NCI-H524 (cell line): ENCODE results near the gene EFR3B.
"Not testable (repeated sequence)": the region's sequence is repeated elsewhere in the genome, so short reads cannot be mapped to it uniquely, and the experiment has no call there.

Source experiments
- DNase-seq, 2 experiments: peaks; one replicate each; lab custom pipeline; 2025; lab: John Stamatoyannopoulos, UW

Gene EFR3B

GRCh38 chr2:25149646-25150045 is 107.8 kb downstream of the EFR3B start:
- no peak for DNase-seq

DNA sequence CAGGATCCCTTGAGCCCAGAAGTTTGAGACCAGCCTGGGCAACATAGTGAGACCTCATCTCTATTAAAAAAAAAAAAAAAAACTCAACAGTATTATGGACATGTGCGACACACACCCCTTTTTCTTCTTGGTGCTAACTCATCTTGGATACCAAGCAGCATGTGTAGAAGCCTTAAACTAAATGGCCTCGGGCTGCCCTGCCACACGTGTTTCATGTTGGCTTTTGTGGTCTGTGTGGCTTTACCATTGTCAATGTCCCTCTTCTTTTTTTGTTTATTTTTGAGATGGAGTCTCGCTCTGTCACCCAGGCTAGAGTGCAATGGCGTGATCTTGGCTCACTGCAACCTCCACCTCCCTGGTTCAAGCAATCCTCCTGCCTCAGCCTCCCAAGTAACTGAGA is 109.1 kb downstream of the EFR3B start:
- DNase-seq, result not testable (repeated sequence)

DNA sequence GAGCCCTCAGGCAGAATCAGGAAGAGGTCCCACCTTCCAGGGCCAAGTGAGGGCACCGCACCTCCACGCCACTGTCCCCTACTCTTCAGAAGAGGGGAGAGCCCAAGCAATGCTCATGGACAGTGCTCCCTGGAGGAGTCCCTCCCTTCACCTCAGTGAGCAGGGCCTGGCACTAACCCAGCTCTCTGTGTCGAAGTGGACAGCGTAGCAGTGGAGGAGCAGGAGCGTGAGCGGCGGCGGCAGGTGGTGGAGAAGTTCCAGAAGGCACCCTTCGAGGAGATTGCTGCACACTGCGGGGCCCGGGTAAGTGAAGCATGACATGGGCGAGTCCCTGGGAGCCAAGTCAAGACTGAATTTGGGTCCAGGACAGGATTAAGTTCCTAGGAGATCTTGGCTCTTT is 109.8 kb downstream of the EFR3B start:
- no peak for DNase-seq

GRCh38 chr2:25155401-25155800 is 113.5 kb downstream of the EFR3B start:
- no peak for DNase-seq

GRCh38 chr2:25158096-25158852 is 116.4 kb downstream of the EFR3B start:
- no peak for DNase-seq

DNA sequence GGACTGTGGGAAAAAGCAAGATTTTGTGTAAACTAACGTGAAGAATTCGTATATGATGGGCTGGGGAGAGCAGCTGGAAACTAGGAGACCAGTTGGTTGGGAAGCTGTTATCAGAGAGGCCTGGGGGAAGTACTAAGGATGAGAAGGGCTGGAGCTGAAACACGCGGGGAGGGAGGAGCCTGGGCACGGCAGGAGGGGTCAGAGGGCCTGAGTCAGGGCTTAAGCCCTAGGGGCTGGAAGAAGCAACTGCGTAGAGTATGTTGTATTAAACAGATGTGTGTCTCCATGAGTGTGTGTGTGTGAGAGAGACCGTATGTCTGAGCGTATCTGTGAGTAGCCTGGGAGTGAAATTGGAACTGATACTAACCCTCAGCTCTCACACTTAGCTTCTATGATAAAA is 118.1 kb downstream of the EFR3B start:
- peak in 1 of 2 experiments; percentile 59 for DNase-seq

GRCh38 chr2:25160376-25160775 is 118.5 kb downstream of the EFR3B start:
- DNase-seq, result no peak

DNA sequence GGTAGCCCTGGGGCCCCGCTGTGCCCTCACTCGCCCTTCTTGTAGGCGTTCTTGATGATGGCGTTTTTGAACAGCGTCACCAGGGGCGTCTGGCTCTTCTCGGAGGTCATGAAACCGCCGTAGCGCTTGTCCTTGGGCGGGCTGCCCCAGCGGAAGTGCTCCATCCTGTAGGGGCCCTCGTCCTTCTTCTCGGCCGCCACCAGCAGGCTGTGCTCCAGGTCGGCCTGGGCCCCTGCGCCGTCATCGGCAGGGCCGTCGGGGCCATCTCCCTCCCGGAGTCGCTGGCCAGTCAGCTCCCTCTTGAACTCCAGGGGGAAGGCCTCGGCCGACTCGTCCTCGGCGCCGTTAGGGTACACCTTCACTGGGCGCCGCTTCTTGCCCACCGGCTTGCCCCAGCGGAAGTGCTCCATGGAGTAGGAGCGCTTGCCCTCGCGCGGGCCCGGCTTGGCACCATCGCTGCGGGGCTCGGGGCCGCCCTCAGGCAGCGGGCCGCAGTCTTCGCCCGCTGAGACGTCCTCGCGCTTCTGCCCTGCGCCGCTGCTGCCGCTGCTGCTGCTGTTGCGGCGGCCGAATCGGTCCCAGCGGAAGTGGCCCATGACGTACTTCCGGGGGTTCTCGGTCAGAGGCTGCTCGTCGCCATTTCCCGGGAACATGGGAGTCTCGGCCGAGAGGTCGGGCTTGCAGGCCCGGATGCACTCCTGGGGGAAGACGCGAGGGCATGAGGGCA is 119.3 kb downstream of the EFR3B start:
- DNase-seq, result no peak

DNA sequence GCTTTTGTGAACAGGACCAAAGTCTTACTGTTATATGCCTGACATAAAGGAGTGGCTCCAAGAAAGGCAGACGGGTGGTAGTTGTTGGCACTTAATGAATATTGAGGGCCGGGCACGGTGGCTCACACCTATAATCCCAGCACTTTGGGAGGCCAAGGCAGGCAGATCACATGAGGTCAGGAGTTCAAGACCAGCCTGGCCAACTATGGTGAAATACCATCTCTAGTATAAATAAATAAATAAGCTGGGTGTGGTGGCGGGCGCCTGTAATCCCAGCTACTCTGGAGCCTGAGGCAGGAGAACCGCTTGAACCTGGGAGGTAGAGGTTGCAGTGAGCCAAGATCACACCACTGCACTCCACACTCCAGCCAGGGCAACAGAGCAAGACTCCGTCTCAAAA is 120.2 kb downstream of the EFR3B start:
- not testable (repeated sequence) for DNase-seq

DNA sequence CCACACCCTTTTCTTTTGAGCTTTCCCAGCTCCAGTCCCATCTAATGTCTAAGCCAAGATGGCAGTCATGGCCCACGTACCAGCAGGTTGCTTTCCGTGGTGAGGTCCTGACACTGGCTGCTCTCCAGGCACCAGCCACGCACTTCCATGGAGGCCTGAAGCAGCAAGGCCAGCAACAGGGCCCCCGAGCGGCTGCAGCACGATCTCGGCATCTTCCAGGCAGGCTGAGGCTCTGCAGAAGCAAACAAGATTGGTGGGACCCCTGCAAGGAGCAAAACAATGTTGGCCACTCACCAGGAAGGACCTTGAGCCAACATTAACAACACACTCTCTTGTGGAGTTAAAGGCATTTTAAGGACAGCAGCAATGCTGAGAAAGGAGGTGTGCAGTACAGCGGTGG is 122.7 kb downstream of the EFR3B start:
- no peak for DNase-seq

- DNase-seq, result peak; percentile 34 to 51
These were observed 124.4 kb downstream of the EFR3B start for GRCh38 chr2:25165992-25166875.

GRCh38 chr2:25168256-25169072 is 126.6 kb downstream of the EFR3B start, which contains the start of gene POMC:
Gene POMC, minus strand, starts transcription at chr2:25168580. Its CDS starts 3,808 bp downstream, at chr2:25164772.
- peak in 1 of 2 experiments; percentile 44 for DNase-seq

DNA sequence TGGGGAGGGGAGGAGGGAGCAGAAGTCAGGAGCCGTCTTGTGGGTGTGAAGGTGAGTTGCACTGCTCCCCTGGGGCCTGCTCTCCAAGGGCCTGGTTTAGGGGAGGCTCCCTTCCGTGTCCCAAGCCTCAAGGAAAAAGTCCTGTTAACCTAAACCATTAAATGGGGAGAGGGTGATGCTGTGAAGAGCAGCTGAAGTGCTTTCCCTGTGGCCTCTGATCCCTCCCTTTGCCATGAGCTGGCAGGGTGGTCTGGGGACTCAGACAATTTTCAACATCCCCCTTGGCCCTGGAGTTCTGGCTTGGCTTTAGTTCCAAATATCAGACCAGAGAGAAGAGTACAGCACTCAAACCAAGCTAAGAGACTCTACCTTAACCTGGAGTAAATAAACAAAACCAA is 127.2 kb downstream of the EFR3B start:
- no peak for DNase-seq

DNA sequence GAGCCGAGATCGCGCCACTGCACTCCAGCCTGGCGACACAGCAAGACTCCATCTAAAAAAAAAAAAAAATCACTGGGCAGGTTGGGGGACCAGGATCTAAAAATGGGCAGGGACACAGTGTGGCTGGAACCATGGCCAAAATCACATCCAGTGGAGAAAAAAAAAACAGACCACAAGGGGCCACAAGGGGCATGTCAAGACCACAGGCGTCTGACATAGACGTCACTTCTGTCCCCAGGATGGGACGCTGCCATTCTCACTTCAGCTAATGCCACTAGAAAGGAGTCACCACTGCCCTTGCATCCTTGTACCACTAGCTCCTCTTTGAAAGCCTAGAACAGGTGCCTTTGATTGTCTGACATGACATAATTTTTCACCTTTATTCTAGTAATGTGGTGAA is 129.0 kb downstream of the EFR3B start:
- no peak for DNase-seq

GRCh38 chr2:25173719-25174118 is 131.8 kb downstream of the EFR3B start:
- DNase-seq, result no peak

GRCh38 chr2:25174192-25174861 is 132.5 kb downstream of the EFR3B start:
- no peak for DNase-seq

DNA sequence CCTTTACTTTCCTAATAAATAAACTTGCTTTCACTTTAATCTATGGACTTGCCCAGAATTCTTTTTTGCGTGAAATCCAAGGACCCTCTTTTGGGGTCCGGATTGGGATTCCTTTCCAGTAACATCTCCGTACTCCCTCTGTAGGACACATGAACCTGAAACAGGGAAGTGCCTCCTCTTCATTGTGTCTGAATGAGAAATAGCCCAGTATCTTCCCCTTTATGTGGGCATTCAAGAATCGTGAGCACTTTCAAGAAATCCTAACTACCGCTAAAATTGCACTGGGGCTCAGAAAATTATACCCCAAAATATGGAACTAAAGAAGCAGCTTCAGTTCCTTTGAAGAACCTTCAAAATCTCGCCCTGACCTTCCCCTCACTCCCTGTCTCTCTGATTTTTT is 134.3 kb downstream of the EFR3B start:
- no peak for DNase-seq

DNA sequence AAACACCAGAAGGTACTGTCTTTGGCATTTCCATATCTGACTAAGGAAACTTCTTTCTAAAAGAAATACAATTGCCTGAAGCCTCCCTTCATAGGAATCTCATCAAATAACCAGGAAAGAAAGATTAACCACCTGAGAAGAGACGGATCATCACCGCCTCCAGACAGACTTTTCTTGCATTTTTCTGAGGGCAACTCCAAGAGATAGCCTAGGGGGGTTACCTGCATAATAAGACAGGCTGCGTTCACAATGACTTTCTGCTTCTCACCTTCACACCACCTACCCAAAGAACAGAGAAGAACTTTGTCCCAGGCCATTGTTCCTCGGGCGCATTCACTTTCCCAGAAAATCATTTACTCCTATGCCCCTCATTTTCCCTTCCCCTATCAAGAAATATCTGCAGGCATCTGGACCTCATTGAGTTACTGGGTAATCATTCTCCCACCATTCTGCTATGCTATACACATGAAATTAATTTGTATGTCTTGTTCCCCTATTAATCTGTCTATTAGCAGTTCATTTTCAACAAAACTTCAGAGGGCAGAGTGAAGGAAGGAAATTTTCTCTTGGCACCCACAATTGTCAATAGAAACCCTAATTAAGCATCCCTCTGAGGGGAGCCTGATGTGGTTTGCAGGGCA is 134.8 kb downstream of the EFR3B start:
- no peak for DNase-seq

DNA sequence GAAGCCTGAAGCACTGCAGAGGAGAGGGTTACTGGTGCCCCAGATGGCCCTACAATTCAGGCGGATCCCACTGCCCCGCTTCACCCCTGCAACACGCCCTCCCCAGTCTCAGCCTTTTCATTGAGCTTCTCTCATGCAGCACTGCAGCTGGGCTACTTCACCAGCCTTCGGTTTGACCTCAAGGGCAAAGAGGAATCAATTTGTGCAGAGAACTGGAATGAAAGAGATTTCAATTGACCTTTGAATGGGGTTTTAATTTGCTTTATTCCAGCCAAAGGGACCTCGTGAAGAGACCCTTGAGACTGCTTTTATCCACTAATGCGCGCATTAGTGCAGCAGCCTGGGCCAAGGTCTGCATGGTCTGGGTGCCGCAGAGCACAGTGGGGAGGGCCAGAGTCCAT is 135.3 kb downstream of the EFR3B start:
- DNase-seq, result no peak

DNA sequence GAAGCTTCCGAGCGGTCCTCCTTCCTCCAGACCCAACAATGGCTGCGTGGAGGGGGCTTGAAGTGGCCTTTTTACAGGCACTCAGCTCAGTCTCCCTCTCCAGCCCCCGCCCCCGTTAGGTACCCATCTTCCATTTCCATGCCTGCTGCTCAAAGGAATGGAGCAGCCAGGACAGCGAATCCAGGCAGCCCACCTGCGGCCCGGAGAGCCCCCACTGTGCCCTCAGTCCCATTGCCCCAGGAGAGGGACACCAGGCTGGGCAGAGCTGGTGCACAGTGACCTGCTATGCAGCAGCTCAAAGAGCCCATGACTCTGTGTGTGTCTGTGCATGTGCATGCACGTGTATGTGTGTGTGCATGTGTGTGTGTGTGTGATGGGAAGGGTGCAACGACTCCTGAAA is 137.1 kb downstream of the EFR3B start:
- no peak for DNase-seq
